ENCODE results near the gene THSD7B. TPM values are rescaled to one million over a fixed set of nuclear protein-coding genes. Genes with fewer than 3 reads are reported as not detected.

The THSD7B gene
- total and polyA plus RNA-seq, 2 experiments from 2014 or later = 0.86 to 3.8 TPM

GRCh38 chr2:137233091-137233490 lies 467.7 kb downstream of the THSD7B start:
- Mint-ChIP-seq H3K4me3 (no peak overlapping the region), H3K27ac (no peak overlapping the region), H3K9me3 (no peaks in the 10 kb centered on the region), H3K4me1 (0 out of 3 replicates have a peak, but pooled peaks cover 7% of the 10 kb centered on the region), H3K36me3 (ENCODE audit: low read depth) (no peaks in the 10 kb centered on the region), H3K27me3 (ENCODE audit: insufficient read depth, low read depth, poor library complexity) (no peaks in the 10 kb centered on the region)
- Histone ChIP-seq H3K4me1 (ENCODE audit: insufficient read depth) (no peaks in the 10 kb centered on the region), H3K79me2 (replicated peaks; ENCODE audit: insufficient read depth) (no peaks in the 10 kb centered on the region), H3K4me2 (no peak overlapping the region), H3K36me3 (ENCODE audit: insufficient read depth) (no peaks in the 10 kb centered on the region), H3K27ac (ENCODE audit: low read depth) (no peak overlapping the region), H4K20me1 (replicated peaks; ENCODE audit: insufficient read depth) (no peaks in the 10 kb centered on the region), H3F3A (replicated peaks; ENCODE audit: low read depth) (no peaks in the 10 kb centered on the region), H3K9me2 (ENCODE audit: insufficient read depth) (no peaks in the 10 kb centered on the region), H2AFZ (no peak overlapping the region), H3K27me3 (ENCODE audit: insufficient read depth) (no peaks in the 10 kb centered on the region), H3K4me3 (no peak overlapping the region)
- DNase-seq (ENCODE audit: low spot score) = no peak
- TF ChIP-seq EZH2 (IDR thresholded peaks at IDR 0.05; ENCODE audit: low read depth, unreplicated experiment) (no peak), REST (IDR thresholded peaks at IDR 0.05; ENCODE audit: unreplicated experiment) (no peak), CREB1 (CRISPR knock-in tag; IDR thresholded peaks at IDR 0.05; ENCODE audit: low read depth) (no peak), CTCF (conservative IDR thresholded peaks at IDR 0.05; ENCODE audit: low read depth in 2 of 2) (no peak), POLR2AphosphoS5 (IDR thresholded peaks at IDR 0.05; ENCODE audit: low read depth) (no peak), ZNF114 (CRISPR knock-in tag; IDR thresholded peaks at IDR 0.05) (no peak), ZNF462 (CRISPR knock-in tag; IDR thresholded peaks at IDR 0.05) (no peak), ZNF331 (CRISPR knock-in tag; IDR thresholded peaks at IDR 0.05; ENCODE audit: low read depth) (no peak), STAT1 (IDR thresholded peaks at IDR 0.05; ENCODE audit: unreplicated experiment) (no peak), NANOG (IDR thresholded peaks at IDR 0.05; ENCODE audit: borderline replicate concordance) (no peak), ETS1 (IDR thresholded peaks at IDR 0.05) (no peak), EZH2phosphoT487 (IDR thresholded peaks at IDR 0.05; ENCODE audit: unreplicated experiment) (no peak), JUNB (IDR thresholded peaks at IDR 0.05; ENCODE audit: unreplicated experiment) (no peak)
- ATAC-seq = no peak
